OCI-LY3 (cell line): ENCODE measurements around the gene ZBTB43.

Source experiments
- H2AFZ ChIP-seq: fragments of 200-600, 300-600 bp; shearing (Covaris generic); 2 replicates; pipeline ENCODE4 v1.6.0; 2014; ENCODE audit warnings: antibody characterized with exemption, low read depth, low read length
- H3K27ac ChIP-seq: fragments of 200-600, 300-600 bp; sonication (generic); 2 replicates; pipeline ENCODE4 v1.5.1; 2014; ENCODE audit warnings: mild to moderate bottlenecking, low read length, moderate library complexity, mixed read lengths
- H3K27me3 ChIP-seq: fragments of 200-600, 300-600 bp; sonication (generic); 2 replicates; pipeline ENCODE4 v1.6.1; 2014; ENCODE audit warnings: low read depth, low read length, mixed read lengths
- H3K36me3 ChIP-seq: fragments of 200-600, 300-600 bp; sonication (generic); replicated peaks from 2 replicates; pipeline ENCODE3; 2014; ENCODE audit warnings: low read depth, low read length, mixed read lengths
- H3K4me1 ChIP-seq: fragments of 300-600, 200-600 bp; sonication (generic); 2 replicates; pipeline ENCODE4 v1.6.1; 2014; ENCODE audit warnings: low read length, mixed read lengths
- H3K4me2 ChIP-seq: fragments of 200-600, 300-600 bp; sonication (generic); 2 replicates; pipeline ENCODE4 v1.6.1; 2014; ENCODE audit warnings: low read length, mixed read lengths
- H3K4me3 ChIP-seq: fragments of 300-600, 200-600 bp; sonication (generic); 2 replicates; pipeline ENCODE4 v1.5.1; 2014; ENCODE audit warnings: antibody characterized with exemption, mild to moderate bottlenecking, low read length, moderate library complexity
- H3K79me2 ChIP-seq: fragments of 300-600, 200-600 bp; shearing (Covaris generic); 2 replicates; pipeline ENCODE4 v1.6.1; 2014; ENCODE audit warnings: mild to moderate bottlenecking, low read length, mixed read lengths
- H3K9ac ChIP-seq: fragments of 300-600, 200-600 bp; shearing (Covaris generic); 2 replicates; pipeline ENCODE4 v1.6.0; 2014; ENCODE audit warnings: mild to moderate bottlenecking, low read length, moderate library complexity
- H3K9me3 ChIP-seq: fragments of 200-600, 300-600 bp; shearing (Covaris generic); 2 replicates; pipeline ENCODE4 v1.6.1; 2014; ENCODE audit warnings: low read length, mixed read lengths; ENCODE audit not compliant: insufficient read depth
- H4K20me1 ChIP-seq: fragments of 200-600, 300-600 bp; sonication (generic); 2 replicates; pipeline ENCODE4 v1.6.1; 2016; ENCODE audit warnings: low read length, mixed read lengths; ENCODE audit not compliant: insufficient read depth
- CTCF ChIP-seq: fragments of 200-600, 300-600 bp; sonication (generic); IDR thresholded peaks from 2 replicates; pipeline ENCODE4 v1.5.1; 2014; ENCODE audit warnings: antibody characterized with exemption, low read length, low read depth
- EZH2phosphoT487 ChIP-seq: fragments of 200-600 bp; shearing (Covaris generic); IDR thresholded peaks from 2 replicates; pipeline ENCODE4 v1.6.1; 2018; ENCODE audit warnings: antibody characterized with exemption, mixed run types, low read depth

The ZBTB43 gene

GRCh38 chr9:126853667-126854066 lies 48.8 kb downstream of the ZBTB43 start:
- no peak overlapping the region for H3K27ac ChIP-seq
- TF ChIP-seq CTCF (no peak), EZH2phosphoT487 (no peak)
- H3K27me3 ChIP-seq: peaks cover 46% of the 10 kb centered on the region
- H3K79me2 ChIP-seq: no peaks in the 10 kb centered on the region
- no peaks in the 10 kb centered on the region for H3K9me3 ChIP-seq
- no peaks in the 10 kb centered on the region for H3K4me1 ChIP-seq
- H3K4me2 ChIP-seq: no peak overlapping the region
- no peak overlapping the region for H2AFZ ChIP-seq
- H4K20me1 ChIP-seq: no peaks in the 10 kb centered on the region
- no peak overlapping the region for H3K9ac ChIP-seq
- H3K4me3 ChIP-seq: no peak overlapping the region
- no peaks in the 10 kb centered on the region for H3K36me3 ChIP-seq

- Histone ChIP-seq H3K36me3 (no peaks in the 10 kb centered on the region), H4K20me1 (no peaks in the 10 kb centered on the region), H3K27ac (no peak overlapping the region), H2AFZ (no peak overlapping the region), H3K79me2 (no peaks in the 10 kb centered on the region), H3K4me3 (no peak overlapping the region), H3K27me3 (peaks cover 50% of the 10 kb centered on the region), H3K4me1 (peaks cover 3% of the 10 kb centered on the region), H3K9me3 (no peaks in the 10 kb centered on the region), H3K9ac (no peak overlapping the region), H3K4me2 (no peak overlapping the region)
- TF ChIP-seq EZH2phosphoT487: no peak
- TF ChIP-seq CTCF: no peak
These were observed 49.9 kb downstream of the ZBTB43 start for GRCh38 chr9:126854734-126855133.

- no peak overlapping the region for H3K9ac ChIP-seq
- H3K36me3 ChIP-seq: no peaks in the 10 kb centered on the region
- no peak overlapping the region for H2AFZ ChIP-seq
- peaks cover 2% of the 10 kb centered on the region; the same call in 1 of the 2 replicates for H4K20me1 ChIP-seq
- H3K79me2 ChIP-seq: peaks cover 7% of the 10 kb centered on the region
- H3K4me3 ChIP-seq: no peak overlapping the region
- H3K9me3 ChIP-seq: no peaks in the 10 kb centered on the region
- peaks cover 7% of the 10 kb centered on the region for H3K4me1 ChIP-seq
- H3K4me2 ChIP-seq: no peak overlapping the region
- TF ChIP-seq EZH2phosphoT487 (no peak), CTCF (no peak)
- H3K27me3 ChIP-seq: peaks cover 46% of the 10 kb centered on the region
- H3K27ac ChIP-seq: no peak overlapping the region
These were observed 51.6 kb downstream of the ZBTB43 start for GRCh38 chr9:126856326-126856877.

- Histone ChIP-seq H3K4me1 (peaks cover 17% of the 10 kb centered on the region), H3K4me3 (no peak overlapping the region), H3K36me3 (no peaks in the 10 kb centered on the region), H3K27ac (no peak overlapping the region), H3K79me2 (peaks cover 17% of the 10 kb centered on the region), H3K4me2 (no peak overlapping the region), H3K9ac (no peak overlapping the region), H2AFZ (no peak overlapping the region), H3K27me3 (peaks cover 36% of the 10 kb centered on the region), H4K20me1 (peaks cover 12% of the 10 kb centered on the region; the same call in 1 of the 2 replicates), H3K9me3 (no peaks in the 10 kb centered on the region)
- TF ChIP-seq CTCF: no peak
- TF ChIP-seq EZH2phosphoT487: no peak
These were observed 52.6 kb downstream of the ZBTB43 start for GRCh38 chr9:126857261-126857960.
